LNCaP clone FGC (cell line): ENCODE measurements around the gene SPTLC2.

Experiments used
- DNase-seq: peaks from one replicate; pipeline ENCODE4 v3.0.0-alpha.2; 2011; ENCODE audit warnings: low read depth
- H3K4me3 ChIP-seq: 2 replicates; pipeline ENCODE4 v1.5.1; 2011; ENCODE audit warnings: mild to moderate bottlenecking, low read depth, low read length, control low read depth
- CTCF ChIP-seq: IDR thresholded peaks from 2 replicates; pipeline ENCODE4 v1.5.1; 2012; ENCODE audit warnings: mild to moderate bottlenecking; ENCODE audit not compliant: control insufficient read depth, insufficient read depth; ENCODE audit errors: extremely low read depth

The SPTLC2 gene

GRCh38 chr14:77580477-77580876, 36.0 kb downstream of the SPTLC2 start:
- TF ChIP-seq CTCF, result no peak
- peak overlapping the region; percentile 34 for H3K4me3 ChIP-seq
- DNase-seq, result no peak

GRCh38 chr14:77579780-77580179, 36.7 kb downstream of the SPTLC2 start:
- no peak for DNase-seq

GRCh38 chr14:77579065-77579464, 37.4 kb downstream of the SPTLC2 start:
- no peak for TF ChIP-seq CTCF
- DNase-seq, result no peak
- H3K4me3 ChIP-seq, result no peak overlapping the region

More at GRCh38 chr14:77579780-77580179, 36.7 kb downstream of the SPTLC2 start:
- no peak for TF ChIP-seq CTCF
- H3K4me3 ChIP-seq, result no peak overlapping the region

GRCh38 chr14:77574446-77575115, 41.9 kb downstream of the SPTLC2 start:
- no peak for DNase-seq
- no peak overlapping the region for H3K4me3 ChIP-seq
- no peak for TF ChIP-seq CTCF

GRCh38 chr14:77573964-77574363, 42.5 kb downstream of the SPTLC2 start:
- DNase-seq, result no peak
- no peak for TF ChIP-seq CTCF
- H3K4me3 ChIP-seq, result no peak overlapping the region

- H3K4me3 ChIP-seq, result no peak overlapping the region
- TF ChIP-seq CTCF, result no peak
- DNase-seq, result no peak
These were observed 45.6 kb downstream of the SPTLC2 start for GRCh38 chr14:77570706-77571268.

GRCh38 chr14:77565994-77566305, 50.5 kb downstream of the SPTLC2 start:
- DNase-seq, result no peak
- H3K4me3 ChIP-seq, result no peak overlapping the region
- no peak for TF ChIP-seq CTCF
